Natural killer cell (primary cell): Measurements from ENCODE around the gene RRP1. TPM values are rescaled to one million over a fixed set of nuclear protein-coding genes. Genes with fewer than 3 reads are reported as not detected.

ENCODE experiments used
- ATAC-seq, 3 donors: fragments of 150-1000 bp in 2 of 3; fragments of 200-7000 bp in 1 of 3; cut with Tn5 transposase; 1 replicate in 1 of 3; 2 replicates in 2 of 3; pipeline ENCODE4 v1.10.0; 2021; ENCODE audit warnings: mild to moderate bottlenecking in 2 of 3, moderate library complexity in 2 of 3
- DNase-seq, 2 donors: peaks; one replicate each; pipeline versions ENCODE4 v3.0.0 to v3.0.0-alpha.2; 2013 to 2021; ENCODE audit warnings: mixed read lengths in 1 of 2
- H3K27ac ChIP-seq: one replicate; pipeline ENCODE4 v1.5.1; 2013; ENCODE audit warnings: mild to moderate bottlenecking, low read length
- H3K27me3 ChIP-seq: one replicate; pipeline ENCODE4 v1.6.1; 2013; ENCODE audit warnings: low read length; ENCODE audit not compliant: control insufficient read depth, insufficient read depth
- H3K36me3 ChIP-seq: one replicate; pipeline ENCODE4 v1.6.1; 2013; ENCODE audit warnings: low read length; ENCODE audit not compliant: control insufficient read depth, insufficient read depth
- H3K4me1 ChIP-seq: one replicate; pipeline ENCODE4 v1.6.1; 2013; ENCODE audit warnings: low read length; ENCODE audit not compliant: control insufficient read depth, insufficient read depth
- H3K4me3 ChIP-seq: one replicate; pipeline ENCODE4 v1.5.1; 2013; ENCODE audit warnings: low read length
- H3K9me3 ChIP-seq: one replicate; pipeline ENCODE4 v1.6.1; 2013; ENCODE audit warnings: low read length; ENCODE audit not compliant: control insufficient read depth, insufficient read depth
- H3K27ac Mint-ChIP-seq, 2 donors: one replicate each; pipeline ENCODE4 v1.8.0; 2022; ENCODE audit warnings: mild to moderate bottlenecking in 2 of 2, mixed read lengths in 2 of 2, moderate library complexity in 1 of 2
- H3K27me3 Mint-ChIP-seq, 2 donors: one replicate each; pipeline ENCODE4 v1.8.0; 2022; ENCODE audit warnings: low read depth in 2 of 2, mixed read lengths in 2 of 2
- H3K36me3 Mint-ChIP-seq: one replicate; pipeline ENCODE4 v1.8.0; 2022; ENCODE audit warnings: mixed read lengths
- H3K4me1 Mint-ChIP-seq, 2 donors: one replicate each; pipeline ENCODE4 v1.8.0; 2022; ENCODE audit warnings: mixed read lengths in 2 of 2
- H3K4me3 Mint-ChIP-seq: one replicate; pipeline ENCODE4 v1.8.0; 2022; ENCODE audit warnings: mild to moderate bottlenecking, moderate library complexity, mixed read lengths
- H3K9me3 Mint-ChIP-seq, 2 donors: one replicate each; pipeline ENCODE4 v1.8.0; 2022; ENCODE audit warnings: mixed read lengths in 2 of 2
- CTCF ChIP-seq: fragments of 200-600 bp; IDR thresholded peaks from one replicate; pipeline ENCODE4 v1.8.0; 2022; ENCODE audit warnings: antibody characterized with exemption
- WGBS: methylation state at CpG from one replicate; pipeline ENCODE4 v1.1.7; 2013; ENCODE audit warnings: missing lambda C conversion rate; ENCODE audit not compliant: insufficient coverage; 5-methylcytosine and 5-hydroxymethylcytosine counted together
- intact Hi-C: fragments of 100-400 bp; cut with micrococcal nuclease; formaldehyde crosslinking; loops from one replicate; pipeline ENCODE4 v1.14.2; 2022
- total RNA-seq, 4 donors: library from RNA; stranded (reverse); fragments of 120-200 nt in 1 of 4; gene quantifications; one replicate each; pipeline versions ENCODE4 v1.2.3 to v1.2.4, GENCODE V29; 2013 to 2022

Gene RRP1
- total RNA-seq, 3 donors from 2014 or later (not counting 1 experiment from before 2014, with no cell fraction given) = 15.7 to 24.6 (median 23.7) TPM

DNA sequence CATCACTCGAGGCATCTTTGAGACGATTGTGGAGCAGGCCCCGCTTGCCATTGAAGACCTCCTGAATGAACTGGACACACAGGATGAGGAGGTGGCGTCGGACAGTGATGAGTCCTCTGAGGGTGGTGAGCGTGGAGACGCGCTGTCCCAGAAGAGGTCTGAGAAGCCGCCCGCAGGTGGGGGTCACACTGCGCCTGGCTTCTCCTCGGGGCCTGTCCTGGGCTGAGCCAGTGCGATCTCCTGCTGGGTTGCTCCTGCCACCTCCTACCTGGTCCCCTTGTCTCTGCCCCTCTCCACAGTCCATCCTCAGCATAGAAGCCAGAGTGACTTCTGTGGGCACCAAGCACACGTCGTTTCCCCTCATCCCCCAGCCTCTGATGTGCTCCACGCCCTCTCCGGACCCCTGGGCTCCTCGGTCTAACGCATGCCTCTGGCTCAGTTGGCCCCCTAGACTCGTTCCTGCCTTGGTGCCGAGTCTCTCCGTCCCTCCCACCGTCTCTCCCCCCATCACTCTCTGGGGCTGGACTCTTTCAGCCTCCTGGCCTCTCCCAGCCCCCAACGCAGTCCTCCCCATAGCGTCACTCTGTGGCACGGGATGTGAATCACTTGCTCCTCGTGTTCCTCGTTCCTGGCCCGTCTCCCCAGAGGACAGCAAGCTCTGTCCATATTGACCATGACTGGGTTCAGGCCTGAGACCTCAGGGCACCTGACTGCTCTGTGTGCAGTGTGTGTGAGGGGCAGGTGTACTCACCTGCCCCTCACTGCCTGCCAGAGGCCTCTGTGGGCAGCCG lies 8.7 kb downstream of the RRP1 start:
- Mint-ChIP-seq H3K27ac (no peak overlapping the region), H3K27me3 (no peaks in the 10 kb centered on the region), H3K36me3 (no peaks in the 10 kb centered on the region), H3K4me3 (no peak overlapping the region), H3K4me1 (no peaks in the 10 kb centered on the region), H3K9me3 (no peaks in the 10 kb centered on the region)
- intact Hi-C loops = no loop called here
- H3K4me3 ChIP-seq = no peak overlapping the region
- no peaks in the 10 kb centered on the region for H3K9me3 ChIP-seq
- H3K27ac ChIP-seq = no peak overlapping the region
- H3K4me1 ChIP-seq = no peaks in the 10 kb centered on the region
- peaks cover 83% of the 10 kb centered on the region for H3K36me3 ChIP-seq
- H3K27me3 ChIP-seq = no peaks in the 10 kb centered on the region
- DNase-seq (no peak), ATAC-seq (no peak)
- TF ChIP-seq CTCF = no peak
- WGBS = 94% methylated on average over 30 of the region's 30 CpGs

DNA sequence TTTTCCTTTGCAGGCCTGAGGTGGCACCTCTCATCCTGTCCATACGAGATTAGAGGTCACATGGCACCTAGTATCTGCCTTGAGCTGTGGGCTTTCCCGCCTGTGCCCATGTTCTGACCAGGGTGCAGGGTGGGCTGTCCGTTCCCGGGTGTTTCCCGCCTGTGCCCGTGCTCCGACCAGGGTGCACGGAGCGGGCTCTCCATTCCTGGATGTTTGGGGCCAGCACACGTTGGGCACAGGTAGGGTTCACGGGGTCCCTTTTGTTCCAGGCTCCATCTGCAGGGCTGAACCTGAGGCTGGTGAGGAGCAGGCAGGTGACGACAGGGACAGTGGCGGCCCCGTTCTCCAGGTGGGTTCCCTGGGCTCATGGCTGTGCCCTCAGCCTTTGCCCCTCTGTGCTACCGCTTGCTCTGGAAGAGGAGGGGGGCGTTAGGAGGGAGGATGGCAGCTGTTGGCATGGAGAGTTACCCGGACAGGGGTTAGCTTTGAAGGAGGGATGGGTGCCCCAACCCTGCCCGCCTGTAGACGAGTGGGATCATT lies 10.0 kb downstream of the RRP1 start:
- WGBS = 97% methylated on average over 19 of the region's 19 CpGs
- Mint-ChIP-seq H3K36me3 (no peaks in the 10 kb centered on the region), H3K4me3 (no peak overlapping the region), H3K9me3 (no peaks in the 10 kb centered on the region), H3K27ac (no peak overlapping the region), H3K27me3 (no peaks in the 10 kb centered on the region), H3K4me1 (no peaks in the 10 kb centered on the region)
- no peak for DNase-seq
- peaks cover 5% of the 10 kb centered on the region for H3K4me1 ChIP-seq
- no peak overlapping the region for H3K4me3 ChIP-seq
- no peaks in the 10 kb centered on the region for H3K9me3 ChIP-seq
- intact Hi-C loops = no loop called here
- TF ChIP-seq CTCF = no peak
- no peak for ATAC-seq
- no peaks in the 10 kb centered on the region for H3K27me3 ChIP-seq
- H3K36me3 ChIP-seq = peaks cover 80% of the 10 kb centered on the region
- no peak overlapping the region for H3K27ac ChIP-seq

- no peak for ATAC-seq
- Histone ChIP-seq H3K4me3 (no peak overlapping the region), H3K4me1 (peaks cover 12% of the 10 kb centered on the region), H3K27me3 (no peaks in the 10 kb centered on the region), H3K9me3 (no peaks in the 10 kb centered on the region), H3K27ac (no peak overlapping the region), H3K36me3 (peaks cover 73% of the 10 kb centered on the region)
- intact Hi-C loops = no loop called here
- Mint-ChIP-seq H3K27ac (no peak overlapping the region), H3K4me3 (no peak overlapping the region), H3K36me3 (no peaks in the 10 kb centered on the region), H3K9me3 (no peaks in the 10 kb centered on the region), H3K27me3 (no peaks in the 10 kb centered on the region), H3K4me1 (no peaks in the 10 kb centered on the region)
- no peak for DNase-seq
- TF ChIP-seq CTCF = no peak
- WGBS = 97% methylated on average over 17 of the region's 17 CpGs
Observed at GRCh38 chr21:43800124-43800523, 10.7 kb downstream of the RRP1 start.
